GF-D8 (cell line): ENCODE measurements around the gene ADK.
"Not testable (repeated sequence)": the region's sequence is repeated elsewhere in the genome, so short reads cannot be mapped to it uniquely, and the experiment has no call there.

Source experiments
- DNase-seq: peaks from one replicate; lab custom pipeline; 2025; lab: John Stamatoyannopoulos, UW

ADK gene

DNA sequence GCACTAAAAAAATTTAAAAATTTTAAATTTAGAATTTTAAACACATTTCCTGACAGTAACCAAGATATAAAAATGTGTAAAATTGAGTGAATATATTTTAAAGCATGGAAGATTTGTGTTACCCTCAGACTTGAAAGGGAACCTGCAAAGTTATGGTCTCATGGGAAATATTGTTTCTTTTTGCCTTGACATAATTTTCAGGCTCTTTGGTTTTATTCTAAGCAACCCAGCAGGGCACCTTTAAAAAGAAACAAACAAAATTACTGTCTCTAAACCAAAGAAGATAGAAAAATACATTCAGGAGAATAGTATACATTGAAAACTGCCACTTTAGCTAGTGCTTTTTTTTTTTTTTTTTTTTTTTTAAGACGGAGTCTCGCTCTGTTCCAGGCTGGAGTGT, 87.5 kb downstream of the ADK start:
- no peak for DNase-seq

DNA sequence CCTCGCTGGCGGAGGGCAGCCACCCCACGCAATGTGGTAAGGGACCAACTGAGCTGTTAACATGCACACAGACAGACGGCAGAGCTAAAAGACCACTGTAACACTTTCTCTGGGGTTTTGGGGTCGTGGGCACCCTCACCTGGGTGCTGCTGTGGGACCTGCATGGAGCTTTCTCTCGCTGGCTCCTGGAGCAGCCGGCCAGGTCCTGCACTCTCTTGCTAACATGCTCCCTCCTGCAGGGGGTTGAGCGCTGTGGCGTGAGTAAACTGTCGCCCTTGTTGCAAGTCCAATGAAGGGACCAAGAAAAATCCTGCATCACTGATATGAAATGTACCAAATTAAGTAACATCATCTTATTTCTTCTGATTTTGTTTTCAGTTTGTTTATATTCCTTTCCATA, 92.0 kb downstream of the ADK start:
- no peak for DNase-seq

DNA sequence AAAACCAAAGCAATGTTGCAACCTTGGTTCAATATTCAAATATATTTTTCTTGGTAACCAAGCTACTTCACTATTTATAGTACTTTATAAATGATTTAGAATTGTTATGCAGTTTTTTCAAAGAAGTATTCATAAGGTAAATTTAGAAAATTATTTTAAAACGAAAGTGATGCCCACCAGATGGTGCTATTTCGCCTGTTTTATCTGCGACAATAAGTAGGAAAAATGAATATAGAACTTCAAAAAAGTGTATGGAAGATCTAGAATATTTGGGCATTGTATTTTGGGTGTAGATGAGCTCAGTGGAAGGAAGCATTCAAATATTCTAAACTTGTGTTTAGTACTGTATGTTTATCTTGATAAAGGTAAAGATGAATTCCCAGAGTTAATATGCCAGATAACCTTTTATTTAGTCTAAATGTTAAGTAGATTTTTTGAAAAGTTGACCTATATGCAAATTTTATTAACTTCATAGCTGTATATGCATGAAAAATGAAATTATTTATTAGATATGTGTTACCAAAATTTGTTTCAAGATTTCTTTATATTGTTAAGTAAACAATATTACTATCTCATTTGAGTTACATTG, 93.2 kb downstream of the ADK start:
- DNase-seq: no peak

DNA sequence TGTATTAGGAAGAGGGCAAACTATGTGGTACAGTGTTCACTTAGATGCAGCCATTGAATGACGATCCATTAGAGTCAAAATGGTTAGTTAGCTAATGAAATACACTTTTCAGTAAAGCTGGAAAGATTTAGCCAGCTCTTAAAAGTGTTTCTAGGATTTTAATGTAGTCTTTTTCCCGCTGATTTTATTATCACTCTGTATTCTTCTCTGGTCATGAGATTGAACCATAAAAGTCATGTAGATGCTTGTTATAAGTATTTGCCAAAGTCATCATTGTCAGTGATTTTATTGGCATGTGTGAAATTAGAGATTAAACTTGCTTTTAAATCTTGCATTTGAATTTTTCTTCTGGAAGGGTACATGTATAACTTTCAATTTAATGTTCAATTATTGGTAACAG, 93.8 kb downstream of the ADK start:
- DNase-seq: no peak

DNA sequence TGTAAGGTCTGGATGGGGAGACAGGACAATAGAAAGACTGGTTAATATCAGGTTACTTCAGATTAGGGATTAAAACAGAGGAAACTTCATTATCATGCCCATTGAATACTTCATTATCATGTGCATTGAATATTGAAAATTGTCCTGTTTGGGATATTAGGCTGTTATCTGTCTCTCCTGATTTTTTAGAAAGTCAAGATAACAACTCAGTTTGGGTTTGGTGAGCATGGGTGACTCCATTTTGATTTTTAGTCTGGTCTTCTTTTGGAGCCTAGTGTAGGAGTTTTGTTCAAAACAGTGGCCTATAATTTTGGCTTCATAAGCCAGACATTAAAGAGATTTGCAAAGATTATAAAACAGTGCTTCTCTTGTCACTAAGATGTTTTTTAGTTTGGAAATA, 95.5 kb downstream of the ADK start:
- no peak for DNase-seq

DNA sequence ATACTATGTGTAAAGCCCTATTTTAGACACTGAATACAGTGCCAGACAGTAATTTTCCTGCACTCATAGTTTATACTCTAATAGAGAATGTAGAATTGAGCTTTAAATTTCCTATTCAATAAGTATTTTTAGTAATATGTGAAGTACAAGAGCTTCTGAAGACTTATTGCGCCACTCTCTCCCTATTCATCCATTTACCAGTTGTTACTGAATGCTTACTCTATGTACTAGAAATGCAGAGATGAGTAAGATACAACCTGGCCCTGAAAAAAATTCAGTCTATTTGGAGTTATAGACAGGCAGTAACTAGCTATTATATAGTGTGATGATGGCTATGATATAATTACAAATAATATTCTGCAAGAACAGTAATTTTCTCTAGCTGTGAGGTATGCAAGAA, 98.8 kb downstream of the ADK start:
- no peak for DNase-seq

DNA sequence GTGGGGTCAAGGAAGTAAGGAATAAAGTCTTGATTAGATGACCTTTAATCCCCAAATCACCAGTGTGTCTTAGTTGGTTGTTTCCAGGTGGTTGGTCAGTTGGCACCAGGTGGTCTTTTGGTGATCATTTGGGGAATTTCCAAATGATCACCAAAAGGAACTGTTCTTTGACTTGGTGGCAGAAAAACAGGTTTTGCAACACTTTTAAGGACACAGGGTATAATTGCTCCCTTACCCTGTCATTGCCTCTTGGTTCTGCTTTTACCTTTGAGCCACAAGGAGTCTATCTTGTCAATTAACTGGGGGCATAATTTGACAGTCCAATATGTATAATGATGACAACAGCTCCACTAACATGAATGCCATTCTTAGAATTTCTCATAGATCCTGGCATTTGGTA, 104.2 kb downstream of the ADK start:
- DNase-seq: peak; percentile 30

DNA sequence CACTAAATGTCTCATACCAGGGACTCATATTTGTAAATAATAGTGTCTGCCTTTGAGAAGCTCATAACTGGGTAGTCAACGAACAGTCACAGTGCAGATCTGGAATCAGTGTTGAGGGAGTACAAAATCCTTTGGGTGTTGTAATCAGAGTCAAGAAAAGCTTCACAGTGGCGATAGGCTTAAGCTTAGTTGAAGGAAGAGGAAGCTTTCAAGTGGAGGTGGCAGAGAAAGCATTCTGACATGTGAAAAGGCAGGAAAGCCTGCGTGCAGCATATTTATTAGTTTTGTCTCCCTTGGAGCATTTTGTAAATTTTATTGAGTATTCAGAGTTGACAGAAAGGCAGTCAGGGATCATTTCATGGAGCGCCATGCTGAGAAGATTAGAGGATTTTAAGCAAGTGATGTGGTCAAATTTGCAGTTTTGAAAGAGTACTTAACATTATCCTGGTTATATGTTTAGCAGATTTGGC, 104.9 kb downstream of the ADK start:
- DNase-seq: peak; percentile 48

DNA sequence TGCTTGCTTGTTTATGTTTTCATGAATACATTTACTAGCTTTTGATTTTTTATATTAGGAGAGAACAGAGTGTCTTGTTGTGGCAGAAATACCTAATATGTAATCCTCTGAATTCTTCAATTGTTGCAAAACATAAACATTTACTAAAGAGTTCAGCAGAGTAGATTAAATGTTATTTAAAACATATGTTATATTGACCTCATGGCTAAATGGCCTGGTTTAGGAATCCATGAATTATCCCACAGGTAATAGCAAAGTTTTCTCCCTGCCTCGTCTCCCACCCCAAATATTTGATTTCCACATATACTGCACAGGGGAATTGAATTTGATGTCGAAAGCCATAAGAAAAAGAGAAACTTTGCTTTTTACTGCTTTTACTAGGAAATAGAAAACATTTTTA, 111.8 kb downstream of the ADK start:
- no peak for DNase-seq

DNA sequence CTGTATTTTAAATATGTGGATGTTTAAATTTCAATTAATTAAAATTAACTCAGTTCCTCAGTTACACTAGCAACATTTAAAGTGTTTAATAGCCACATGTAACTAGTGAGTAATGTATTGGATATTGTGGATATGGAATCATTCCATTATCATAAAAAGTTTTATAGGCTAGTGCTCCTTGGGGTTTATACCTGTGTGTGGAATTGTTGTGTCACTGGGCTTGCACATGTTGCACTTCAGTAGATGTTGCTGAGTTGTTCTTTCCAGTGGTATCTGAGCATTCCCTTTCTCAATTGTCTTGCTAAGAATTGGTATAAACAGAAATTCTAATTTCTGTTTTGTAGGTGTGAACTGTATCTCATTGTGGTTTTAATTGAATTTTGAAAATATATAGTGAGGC, 113.0 kb downstream of the ADK start:
- DNase-seq: no peak

DNA sequence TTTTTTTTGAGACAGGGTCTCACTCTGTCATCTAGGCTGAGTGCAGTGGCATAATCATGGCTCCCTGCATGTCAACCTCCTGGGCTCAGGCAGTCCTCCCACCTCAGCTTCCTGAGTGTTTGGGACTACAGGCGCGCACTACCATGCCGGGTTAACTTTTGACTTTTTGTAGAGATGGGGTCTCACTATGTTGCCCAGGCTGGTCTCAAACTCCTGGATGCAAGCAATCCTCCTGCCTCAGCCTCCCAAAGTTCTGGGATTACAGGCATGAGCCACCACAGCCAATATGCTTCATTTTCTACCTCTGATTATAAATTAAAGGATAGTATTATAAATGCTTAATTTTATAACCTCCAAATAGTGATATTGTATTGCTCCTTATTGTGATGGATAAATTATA, 121.3 kb downstream of the ADK start:
- DNase-seq: no peak

DNA sequence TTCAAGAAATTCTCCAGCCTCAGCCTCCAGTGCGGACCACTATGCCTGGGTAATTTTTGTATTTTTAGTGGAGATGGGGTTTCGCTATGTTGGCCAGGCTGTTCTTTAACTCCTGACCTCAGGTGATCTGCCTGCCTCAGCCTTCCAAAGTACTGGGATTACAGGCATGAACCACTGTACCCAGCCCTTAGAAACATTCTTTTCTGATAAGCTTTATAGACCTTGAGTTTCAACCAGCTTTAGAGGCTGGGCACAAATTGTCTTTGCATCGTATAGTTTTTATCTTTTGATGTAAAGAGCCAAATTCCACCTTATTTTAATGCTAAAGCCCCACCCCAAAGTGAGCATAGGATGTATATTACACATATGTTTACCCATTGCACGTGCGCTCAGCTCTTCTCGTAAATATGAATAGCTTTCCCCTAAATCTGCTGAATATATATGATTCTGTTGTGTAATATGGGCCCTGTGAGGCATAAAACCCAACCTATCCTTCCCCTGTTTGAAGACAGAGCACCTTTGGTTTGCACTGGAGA, 124.8 kb downstream of the ADK start:
- no peak for DNase-seq

DNA sequence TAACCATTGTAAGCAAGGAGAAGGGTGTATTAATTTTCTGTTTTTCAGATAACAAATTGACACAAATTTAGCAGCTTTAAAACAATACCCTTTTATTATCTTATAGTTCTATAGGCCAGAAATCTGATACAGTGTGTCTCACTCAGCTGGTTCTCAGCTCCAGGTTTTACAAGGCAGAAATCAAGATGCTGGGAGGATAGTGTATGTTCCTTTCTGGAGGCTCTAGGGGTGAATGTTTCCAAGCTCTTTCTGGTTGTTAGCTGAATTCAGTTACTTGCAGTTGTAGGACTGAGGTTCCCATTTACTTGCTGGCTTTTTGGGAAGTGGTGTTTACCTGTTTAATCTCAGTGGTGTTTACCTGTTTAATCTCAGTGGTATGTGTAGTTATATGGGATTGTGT, 125.4 kb downstream of the ADK start:
- DNase-seq: no peak

DNA sequence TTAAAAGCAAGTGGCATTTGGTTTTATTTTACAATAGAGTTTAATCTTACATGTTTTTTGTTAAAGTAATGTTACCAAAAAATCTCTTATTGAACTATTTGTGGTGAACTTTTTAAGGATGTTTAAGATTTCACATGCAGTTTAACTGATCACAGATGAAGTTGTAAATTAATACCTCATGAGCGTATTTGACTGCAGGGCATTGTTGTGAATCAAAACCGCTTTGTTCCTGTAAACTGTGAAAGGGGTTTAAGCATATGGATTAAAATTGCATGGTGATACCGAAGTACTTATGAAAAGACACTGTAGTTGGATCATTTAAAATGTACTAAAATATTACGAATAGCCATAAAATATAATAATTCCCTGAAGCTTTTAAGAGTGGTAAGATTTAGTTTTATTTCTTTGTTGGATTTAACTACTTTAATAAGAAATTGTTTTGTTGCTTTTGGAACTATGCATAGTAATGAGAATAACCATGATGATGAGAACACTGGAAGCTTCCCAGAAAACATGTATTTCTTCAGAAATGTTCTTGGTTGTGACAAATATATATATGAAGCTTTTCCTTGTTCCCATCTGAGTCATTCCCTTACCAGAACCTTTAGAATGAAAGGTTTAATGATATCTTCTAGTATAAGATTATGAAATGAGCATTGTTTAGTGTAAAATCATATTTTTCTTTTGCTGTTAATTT, 131.3 kb downstream of the ADK start:
- DNase-seq: no peak

DNA sequence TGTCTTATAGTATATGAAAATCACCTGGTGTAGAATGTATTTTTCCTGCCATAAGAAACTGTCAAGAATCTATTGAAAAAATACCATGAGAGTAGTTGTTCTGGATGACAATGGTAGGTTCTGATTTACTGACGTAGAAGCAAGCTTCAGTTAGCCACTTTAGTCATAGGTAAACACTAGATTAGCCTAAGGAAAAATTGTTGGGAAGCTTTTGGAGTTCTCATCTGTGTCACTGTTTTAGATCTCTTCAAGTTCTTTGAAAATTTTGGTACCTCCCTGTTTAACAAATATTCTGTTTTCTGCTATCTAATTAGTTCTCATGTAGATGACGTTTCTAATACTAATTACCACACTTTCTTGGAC, 131.8 kb downstream of the ADK start:
- DNase-seq: no peak

DNA sequence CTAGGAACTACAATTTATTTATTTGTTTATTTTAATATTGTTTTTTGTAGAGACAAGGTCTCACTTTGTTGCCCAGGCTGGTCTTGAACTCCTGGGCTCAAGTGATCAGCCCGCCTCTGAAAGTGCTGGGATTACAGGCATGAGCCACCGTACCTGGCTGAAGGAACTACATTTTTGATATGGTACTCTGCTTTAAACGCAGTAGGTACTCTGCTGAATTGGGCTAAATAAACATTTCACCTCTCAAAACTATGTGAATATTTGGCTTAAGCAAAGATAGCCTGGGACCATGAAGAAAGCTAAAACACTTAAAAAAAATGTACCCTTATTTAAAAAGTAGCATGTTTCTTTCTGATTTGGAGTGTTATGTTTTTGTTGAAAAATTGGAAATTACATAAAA, 138.2 kb downstream of the ADK start:
- DNase-seq: no peak

DNA sequence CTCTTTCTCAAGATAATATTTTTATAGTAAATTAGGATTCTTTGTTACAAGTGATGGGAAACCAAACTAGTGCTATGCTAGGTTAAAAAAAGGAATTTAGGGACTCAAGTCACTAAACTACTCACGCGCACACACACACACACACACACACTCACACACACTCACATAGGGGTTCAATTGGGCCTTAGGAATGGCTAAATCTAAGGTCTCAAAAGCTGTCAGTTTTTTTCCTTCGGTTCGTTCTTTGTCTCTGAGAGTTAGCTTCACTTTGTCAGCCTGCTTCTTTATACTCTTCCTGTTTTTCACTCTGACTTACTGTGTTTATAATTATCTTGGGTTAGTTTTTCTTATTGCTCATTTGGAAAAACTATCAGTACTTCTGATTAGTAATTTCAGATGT, 138.9 kb downstream of the ADK start:
- DNase-seq: no peak

DNA sequence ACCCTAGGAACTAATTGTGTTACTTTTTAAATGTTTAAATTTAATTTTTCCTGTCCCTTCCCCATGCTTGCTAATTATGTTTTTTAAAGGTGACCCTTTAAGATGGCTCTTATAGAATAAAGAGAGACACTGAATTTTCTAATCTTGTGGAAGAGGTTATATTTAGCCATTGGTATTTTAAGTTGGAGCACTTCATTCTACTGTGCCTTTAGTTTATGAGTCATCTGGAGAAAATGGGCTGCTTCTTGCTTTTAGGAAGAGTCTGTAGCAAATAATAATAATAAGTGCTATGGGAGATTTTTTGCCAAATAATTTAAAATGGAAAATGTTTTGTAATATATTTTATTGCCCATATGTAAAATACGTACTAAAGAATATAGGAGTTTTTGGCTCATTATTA, 139.7 kb downstream of the ADK start:
- no peak for DNase-seq

DNA sequence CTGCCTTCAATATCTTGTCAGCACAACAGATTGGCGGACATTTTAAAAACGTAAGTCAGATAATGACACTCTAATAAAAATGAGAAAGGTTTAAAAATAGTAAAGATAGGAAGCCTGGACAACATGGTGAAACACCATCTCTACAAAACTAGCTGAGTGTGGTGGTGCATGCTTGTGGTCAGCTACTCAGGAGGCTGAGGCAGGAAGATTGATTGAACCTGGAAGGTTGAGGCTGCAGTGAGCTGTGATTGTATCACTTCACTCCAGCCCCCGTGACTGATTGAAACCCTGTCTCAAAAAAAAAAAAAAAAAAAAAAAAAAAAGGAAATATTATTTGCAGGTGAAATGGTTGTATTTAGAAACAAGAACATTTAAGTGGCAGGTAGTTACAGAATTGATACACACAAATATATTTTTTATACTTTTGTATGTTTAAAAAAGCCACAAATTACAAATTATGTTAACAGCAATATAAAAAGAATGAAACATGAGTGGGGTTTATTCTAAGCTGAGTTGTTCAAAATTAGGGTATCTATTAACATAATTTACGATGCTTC, 141.9 kb downstream of the ADK start:
- DNase-seq: no peak

DNA sequence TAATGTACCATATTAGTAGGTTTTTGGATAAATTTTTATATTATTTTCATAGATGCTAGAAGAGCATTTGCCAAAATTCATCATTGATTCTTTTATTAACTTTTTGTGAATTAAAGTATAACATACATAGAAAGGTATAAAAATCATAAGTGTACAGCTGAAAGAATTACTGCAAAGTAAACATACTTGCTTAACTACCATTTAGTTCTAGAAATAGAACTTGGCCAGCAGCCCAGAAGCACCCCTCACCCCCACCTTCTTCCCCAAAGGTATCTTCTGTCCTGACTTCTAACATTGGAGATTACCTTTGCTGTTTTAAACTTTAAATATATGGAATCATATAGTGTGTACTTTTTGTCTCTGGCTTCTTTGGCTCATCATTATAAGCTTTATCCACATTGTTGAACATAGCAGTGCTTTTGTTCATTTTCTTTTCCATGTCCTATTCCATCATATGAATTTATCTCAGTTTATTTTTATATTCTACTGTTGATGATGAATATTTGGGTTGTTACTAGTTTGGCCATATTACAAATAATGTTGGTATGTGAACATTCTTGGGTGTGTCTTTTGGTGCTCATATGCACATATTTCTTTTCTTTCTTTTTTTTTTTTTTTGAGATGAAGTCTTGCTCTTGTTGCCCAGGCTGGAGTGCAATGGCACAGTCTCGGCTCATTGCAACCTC, 142.8 kb downstream of the ADK start:
- DNase-seq: no peak

DNA sequence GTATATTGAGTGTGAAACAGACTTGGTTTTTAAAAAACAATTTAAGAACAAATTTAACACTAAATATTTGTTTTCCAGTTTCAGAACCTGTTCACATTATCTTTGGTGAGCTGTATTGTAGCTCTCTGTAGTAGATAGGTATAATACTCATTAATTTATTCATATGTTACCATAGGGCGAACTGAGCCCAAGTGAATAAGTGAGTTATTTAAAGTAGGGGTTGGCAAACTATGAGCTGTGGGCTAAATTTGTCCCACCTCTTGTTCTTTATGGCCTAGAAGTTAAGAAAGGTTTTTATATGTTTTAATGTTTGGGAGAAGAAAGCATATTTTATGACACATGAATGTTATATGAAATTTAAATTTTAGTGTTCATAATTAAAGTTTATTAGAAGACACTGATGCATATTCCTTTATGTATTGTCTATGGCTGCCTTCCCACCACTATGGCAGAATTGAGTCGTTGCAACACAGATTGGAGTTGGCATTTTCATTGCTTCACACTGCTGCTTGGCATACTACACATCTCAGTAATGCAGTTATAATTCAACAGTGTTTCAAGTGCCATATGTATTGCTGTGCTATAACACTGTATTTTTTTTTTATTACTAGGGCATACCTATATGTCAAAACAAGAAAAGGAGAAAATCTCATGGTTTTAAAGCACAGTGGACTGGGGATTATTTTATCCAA, 146.5 kb downstream of the ADK start:
- no peak for DNase-seq

DNA sequence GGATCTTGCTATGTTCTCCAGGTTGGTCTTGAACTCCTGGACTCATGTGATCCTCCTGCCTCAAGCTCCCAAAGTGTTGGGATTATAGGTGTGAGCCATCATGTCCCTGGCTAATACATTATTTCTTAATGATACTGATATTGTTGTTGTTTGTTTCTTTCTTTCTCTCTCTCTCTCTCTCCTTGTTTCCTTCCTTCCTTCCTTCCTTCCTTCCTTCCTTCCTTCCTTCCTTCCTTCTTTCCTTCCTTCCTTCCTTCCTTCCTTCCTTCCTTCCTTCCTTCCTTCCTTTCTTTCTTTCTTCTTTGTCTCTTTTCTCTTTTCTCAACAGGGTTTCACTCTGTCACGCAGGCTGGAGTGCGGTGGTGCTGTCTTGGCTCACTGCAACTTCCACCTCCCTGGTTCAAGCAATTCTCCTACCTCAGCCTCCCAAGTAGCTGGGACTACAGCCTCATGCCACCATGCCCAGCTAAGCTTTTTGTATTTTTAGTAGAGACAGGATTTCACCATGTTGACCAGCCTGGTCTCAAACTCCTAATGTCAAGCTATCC, 149.1 kb downstream of the ADK start:
- DNase-seq: not testable (repeated sequence)
